NCI-H446 treated with DMSO at 0.1 percent for 48 hours (cell line): ENCODE measurements around the gene ZIC3.
"Not testable (repeated sequence)": the region's sequence is repeated elsewhere in the genome, so short reads cannot be mapped to it uniquely, and the experiment has no call there.

Experiments
- DNase-seq: peaks from one replicate; lab custom pipeline; 2025; lab: John Stamatoyannopoulos, UW

ZIC3 gene

GRCh38 chrX:137565921-137566745, at the start of gene ZIC3:
TSS of gene ZIC3 (plus strand) at chrX:137566127. CDS start at chrX:137566692, 565 bp downstream.
- DNase-seq: no peak

GRCh38 chrX:137519459-137519858, 46.5 kb upstream of the ZIC3 start:
- no peak for DNase-seq

- DNase-seq: no peak
Observed at GRCh38 chrX:137545711-137546651, 19.9 kb upstream of the ZIC3 start.

GRCh38 chrX:137547291-137547690, 18.6 kb upstream of the ZIC3 start:
- no peak for DNase-seq

- no peak for DNase-seq
Observed at GRCh38 chrX:137548261-137548660, 17.7 kb upstream of the ZIC3 start.

- DNase-seq: no peak
Observed at GRCh38 chrX:137549073-137549472, 16.9 kb upstream of the ZIC3 start.

GRCh38 chrX:137549851-137550664, 15.9 kb upstream of the ZIC3 start:
- DNase-seq: no peak

GRCh38 chrX:137550665-137551261, 15.2 kb upstream of the ZIC3 start:
- DNase-seq: no peak

GRCh38 chrX:137552098-137552497, 13.8 kb upstream of the ZIC3 start:
- not testable (repeated sequence) for DNase-seq

- no peak for DNase-seq
Observed at GRCh38 chrX:137562096-137562495, 3.8 kb upstream of the ZIC3 start.

GRCh38 chrX:137563681-137564651, 2.0 kb upstream of the ZIC3 start:
- no peak for DNase-seq

- no peak for DNase-seq
Observed at GRCh38 chrX:137565318-137565904, 516 bp upstream of the ZIC3 start.

GRCh38 chrX:137566746-137567679, 1.1 kb downstream of the ZIC3 start:
- no peak for DNase-seq

- no peak for DNase-seq
Observed at GRCh38 chrX:137567682-137568232, 1.8 kb downstream of the ZIC3 start.

- no peak for DNase-seq
Observed at GRCh38 chrX:137568741-137569469, 3.0 kb downstream of the ZIC3 start.

GRCh38 chrX:137569470-137569891, 3.6 kb downstream of the ZIC3 start:
- DNase-seq: no peak

GRCh38 chrX:137573324-137574101, 7.6 kb downstream of the ZIC3 start:
- DNase-seq: no peak
